ENCODE measurements around the gene HECTD2.

DNA sequence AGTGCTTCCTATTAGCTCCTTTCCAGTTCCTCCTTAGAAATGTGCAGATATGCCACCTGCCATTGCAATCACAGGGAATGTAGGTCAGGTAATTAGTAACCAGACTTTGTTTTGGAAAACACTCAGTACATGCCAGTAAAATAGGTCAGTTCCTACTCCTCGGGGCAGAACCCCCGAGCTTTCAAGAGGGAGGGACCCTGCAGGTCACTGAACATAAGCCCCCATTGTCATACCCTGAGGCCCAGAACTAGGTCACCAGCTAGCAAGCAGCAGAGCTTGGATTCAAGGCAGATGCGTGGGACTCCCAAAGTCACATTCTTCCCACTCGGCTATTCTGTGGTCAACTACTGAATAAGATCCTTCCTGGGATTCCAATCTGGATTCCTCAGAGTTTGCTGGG, 117.9 kb downstream of the HECTD2 start:
- TF ChIP-seq, protein P1, sequence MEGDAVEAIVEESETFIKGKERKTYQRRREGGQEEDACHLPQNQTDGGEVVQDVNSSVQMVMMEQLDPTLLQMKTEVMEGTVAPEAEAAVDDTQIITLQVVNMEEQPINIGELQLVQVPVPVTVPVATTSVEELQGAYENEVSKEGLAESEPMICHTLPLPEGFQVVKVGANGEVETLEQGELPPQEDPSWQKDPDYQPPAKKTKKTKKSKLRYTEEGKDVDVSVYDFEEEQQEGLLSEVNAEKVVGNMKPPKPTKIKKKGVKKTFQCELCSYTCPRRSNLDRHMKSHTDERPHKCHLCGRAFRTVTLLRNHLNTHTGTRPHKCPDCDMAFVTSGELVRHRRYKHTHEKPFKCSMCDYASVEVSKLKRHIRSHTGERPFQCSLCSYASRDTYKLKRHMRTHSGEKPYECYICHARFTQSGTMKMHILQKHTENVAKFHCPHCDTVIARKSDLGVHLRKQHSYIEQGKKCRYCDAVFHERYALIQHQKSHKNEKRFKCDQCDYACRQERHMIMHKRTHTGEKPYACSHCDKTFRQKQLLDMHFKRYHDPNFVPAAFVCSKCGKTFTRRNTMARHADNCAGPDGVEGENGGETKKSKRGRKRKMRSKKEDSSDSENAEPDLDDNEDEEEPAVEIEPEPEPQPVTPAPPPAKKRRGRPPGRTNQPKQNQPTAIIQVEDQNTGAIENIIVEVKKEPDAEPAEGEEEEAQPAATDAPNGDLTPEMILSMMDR (IDR thresholded peaks at IDR 0.05; ENCODE audit: low read depth, low read length, poor library complexity, severe bottlenecking): no peak
- TF ChIP-seq EZH2phosphoT487 (IDR thresholded peaks at IDR 0.05; ENCODE audit: borderline replicate concordance, low read length): no peak
